ENCODE measurements around the gene CTDSPL.
"Not testable (repeated sequence)": the region's sequence is repeated elsewhere in the genome, so short reads cannot be mapped to it uniquely, and the experiment has no call there.

The CTDSPL gene, protein sequence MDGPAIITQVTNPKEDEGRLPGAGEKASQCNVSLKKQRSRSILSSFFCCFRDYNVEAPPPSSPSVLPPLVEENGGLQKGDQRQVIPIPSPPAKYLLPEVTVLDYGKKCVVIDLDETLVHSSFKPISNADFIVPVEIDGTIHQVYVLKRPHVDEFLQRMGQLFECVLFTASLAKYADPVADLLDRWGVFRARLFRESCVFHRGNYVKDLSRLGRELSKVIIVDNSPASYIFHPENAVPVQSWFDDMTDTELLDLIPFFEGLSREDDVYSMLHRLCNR

DNA sequence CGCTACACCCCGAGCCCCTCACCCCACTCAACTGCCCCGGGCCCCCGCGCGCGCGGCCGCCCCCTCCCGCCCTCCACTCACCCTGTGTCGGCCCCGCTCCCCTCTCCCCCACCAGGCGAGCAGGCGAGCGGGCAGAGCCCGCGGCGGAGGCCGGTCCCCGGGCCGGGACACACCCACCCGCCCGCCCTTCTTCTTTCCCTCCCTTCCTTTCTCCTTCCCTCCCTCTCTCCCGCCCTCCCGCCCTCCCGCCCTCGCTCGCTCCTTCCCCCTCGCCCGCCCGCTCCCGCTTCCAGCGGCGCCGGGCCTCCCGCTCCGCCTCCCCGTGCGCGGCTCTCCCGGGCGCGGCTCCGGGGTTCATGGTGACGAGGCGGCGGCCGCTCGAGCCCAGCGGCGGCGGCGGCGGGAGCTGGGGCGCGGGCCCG is at the start of gene CTDSPL:
Gene CTDSPL, plus strand, starts transcription at position 261 of the 422 bp plus-strand sequence. CDS start 320 bp downstream, outside the sequence.
- peak; percentile 6 to 20 for DNase-seq

DNA sequence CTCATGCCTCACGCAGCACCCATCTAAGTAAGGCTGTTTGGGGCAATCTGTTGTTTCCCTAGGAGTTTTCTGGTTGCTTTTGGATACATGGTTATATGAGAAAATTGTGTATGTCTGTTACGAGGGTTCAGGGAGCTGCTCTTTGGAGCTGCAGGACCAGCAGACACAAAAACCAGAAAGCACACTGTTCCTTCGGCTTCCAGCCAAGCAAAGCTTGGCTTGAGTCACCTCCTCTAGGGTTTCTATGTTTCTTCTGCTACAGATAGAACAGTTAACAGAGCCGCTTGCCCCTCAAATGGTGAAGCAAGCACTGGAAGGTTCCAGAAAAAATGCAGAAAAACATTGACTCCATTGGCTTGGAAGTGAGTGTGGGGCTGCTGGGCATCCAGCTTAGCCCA is 49.2 kb upstream of the CTDSPL start:
- DNase-seq: no peak

GRCh38 chr3:37813403-37813802 is 48.3 kb upstream of the CTDSPL start:
- DNase-seq: no peak

DNA sequence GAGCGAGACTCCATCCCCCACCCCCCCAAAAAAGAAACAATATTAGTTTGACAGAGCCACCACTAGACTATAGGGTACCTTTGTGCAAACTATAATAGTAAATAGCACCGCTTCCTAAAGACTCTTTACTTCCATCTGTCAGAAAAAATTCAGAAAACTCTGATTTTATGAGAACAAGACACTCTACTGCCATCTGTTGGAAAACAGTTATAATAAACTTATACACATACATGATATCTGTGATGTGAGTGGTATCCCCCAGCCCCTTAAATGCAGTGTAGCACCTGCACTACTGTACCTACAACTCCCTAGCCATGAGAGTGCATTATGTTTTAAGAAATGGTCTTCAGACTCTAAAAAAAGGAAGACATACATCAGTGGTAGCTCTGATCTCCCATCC is 47.1 kb upstream of the CTDSPL start:
- peak in 1 of 2 experiments; percentile 39 for DNase-seq

DNA sequence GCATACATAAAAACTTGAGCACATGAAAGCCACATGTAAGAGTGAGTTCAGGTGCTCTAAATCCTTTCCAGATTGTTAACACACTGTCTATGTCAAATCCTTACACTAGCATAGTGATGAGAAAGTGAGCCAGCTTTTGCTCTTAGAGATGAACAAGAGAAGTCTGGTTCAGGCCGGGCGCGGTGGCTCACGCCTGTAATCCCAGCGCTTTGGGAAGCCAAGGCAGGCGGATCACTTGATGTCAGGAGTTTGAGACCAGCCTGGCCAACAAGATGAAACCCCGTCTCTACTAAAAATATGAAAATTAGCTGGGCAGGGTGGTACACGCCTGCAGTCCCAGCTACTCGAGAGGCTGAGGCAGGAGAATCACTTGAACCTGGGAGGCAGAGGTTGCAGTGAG is 46.5 kb upstream of the CTDSPL start:
- not testable (repeated sequence) for DNase-seq

GRCh38 chr3:37816271-37816670 is 45.4 kb upstream of the CTDSPL start:
- no peak for DNase-seq

- DNase-seq: no peak
Observed at GRCh38 chr3:37819591-37819990, 42.1 kb upstream of the CTDSPL start.

DNA sequence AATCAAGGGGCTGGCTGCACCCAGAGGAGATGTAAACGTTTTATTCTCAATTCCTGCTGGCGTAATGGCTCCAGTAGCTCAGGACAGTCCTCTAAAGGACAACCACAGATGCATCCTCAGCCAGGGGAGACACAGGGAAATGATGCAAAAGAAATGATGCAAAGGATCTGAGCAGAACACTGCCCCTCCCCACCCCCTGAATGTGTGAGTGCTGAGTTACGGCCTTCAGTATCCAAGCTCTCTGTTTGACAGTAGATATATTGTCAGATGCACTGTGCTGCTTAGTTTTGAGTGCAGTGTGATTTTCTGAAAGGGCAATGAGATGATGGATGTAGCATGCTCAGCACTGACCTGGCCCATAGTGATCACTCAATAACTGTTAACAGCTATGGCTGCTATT is 41.4 kb upstream of the CTDSPL start:
- DNase-seq: no peak

GRCh38 chr3:37823189-37823588 is 38.5 kb upstream of the CTDSPL start:
- DNase-seq: no peak

DNA sequence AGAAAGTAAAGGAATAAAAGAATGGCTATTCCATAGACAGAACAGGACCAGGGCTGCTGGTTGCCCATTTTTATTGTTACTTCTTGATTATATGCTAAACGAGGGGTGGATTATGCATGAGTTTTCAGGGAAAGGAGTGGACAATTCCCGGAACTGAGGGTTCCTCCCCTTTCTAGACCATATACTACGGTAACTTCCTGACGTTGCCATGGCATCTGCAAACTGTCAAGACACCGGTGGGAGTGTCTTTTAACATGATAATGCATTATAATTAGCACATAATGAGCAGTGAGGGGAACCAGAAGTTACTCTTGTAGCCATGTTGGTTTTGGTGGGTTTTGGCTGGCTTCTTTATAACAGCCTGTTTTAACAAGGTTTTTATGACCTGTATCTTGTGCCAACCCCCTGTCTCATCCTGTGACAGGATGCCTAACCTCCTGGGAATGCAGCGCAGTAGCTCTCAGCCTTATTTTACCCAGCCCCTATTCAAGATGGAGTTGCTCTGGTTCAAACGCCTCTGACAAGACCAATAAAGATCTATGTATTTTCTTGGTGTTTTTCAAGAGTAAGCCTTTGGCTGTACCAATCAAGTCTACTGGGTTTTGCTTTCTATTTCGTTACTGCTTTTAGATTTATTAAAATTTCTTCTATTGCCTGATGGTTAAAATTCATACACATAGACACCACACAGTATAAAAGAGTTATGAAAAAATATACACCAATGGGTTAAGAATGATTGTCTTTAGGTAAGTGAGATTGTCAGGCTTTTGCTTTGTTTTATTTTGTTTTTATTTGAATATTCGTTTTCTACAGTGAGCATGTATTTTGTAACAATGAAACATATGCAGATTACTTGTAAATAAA is 37.4 kb upstream of the CTDSPL start:
- DNase-seq: no peak

DNA sequence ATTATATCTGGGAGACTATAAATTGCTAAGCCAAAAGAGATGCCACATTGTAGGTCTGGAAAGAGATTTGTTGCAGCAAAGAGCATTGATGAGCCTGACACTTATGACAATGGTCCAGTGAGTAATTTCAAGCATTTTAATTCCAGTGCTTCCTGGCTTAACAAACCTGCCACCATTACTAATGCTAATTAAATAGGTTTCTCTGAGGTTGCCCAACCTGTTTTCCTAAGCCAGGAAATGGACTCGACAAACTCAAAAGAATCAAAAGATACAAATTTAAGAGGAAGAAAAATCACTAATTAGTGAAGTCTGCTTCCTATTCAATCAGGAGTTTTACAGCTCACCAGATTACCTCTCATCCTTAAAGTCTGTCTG is 36.7 kb upstream of the CTDSPL start:
- no peak for DNase-seq

- DNase-seq: no peak
Observed at GRCh38 chr3:37825744-37826400, 35.8 kb upstream of the CTDSPL start.

DNA sequence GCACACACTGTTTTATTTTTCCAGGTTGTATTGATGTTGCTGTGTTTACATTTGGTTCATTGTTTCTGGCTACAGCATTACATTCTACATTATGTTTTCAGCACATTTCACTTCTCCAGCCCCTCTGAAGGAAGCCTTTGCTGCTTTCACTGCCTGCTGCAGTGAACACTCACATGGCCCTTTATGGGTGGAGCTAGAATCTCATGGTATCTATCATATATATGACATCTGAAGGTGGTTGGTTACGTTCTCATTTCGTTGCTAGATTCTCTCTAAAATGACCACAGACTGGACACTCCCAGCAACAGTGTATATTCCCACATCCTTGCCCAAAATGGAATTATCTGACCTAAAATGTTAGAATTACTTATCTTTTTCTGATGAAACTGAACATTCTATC is 35.2 kb upstream of the CTDSPL start:
- no peak for DNase-seq

GRCh38 chr3:37826933-37827332 is 34.7 kb upstream of the CTDSPL start:
- no peak for DNase-seq

DNA sequence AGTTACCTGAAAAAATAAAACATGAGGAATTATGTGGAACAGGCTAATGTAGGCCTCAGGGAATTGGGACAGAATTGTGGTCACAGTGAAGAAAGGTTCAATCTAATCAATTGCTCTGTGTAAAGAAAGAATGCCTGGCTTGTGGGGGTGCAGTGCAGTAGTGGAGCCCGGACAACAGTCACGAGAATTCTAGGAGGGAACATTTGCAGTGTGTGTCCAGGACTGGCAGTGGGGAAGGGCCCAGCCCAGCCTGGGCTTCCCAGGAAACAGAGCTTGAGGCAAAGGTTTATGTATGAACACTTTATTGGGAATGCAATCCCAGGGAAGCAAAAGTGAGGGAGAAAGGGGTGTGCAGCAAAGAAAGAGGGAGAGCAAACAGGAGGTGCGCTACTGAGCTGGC is 29.2 kb upstream of the CTDSPL start:
- no peak for DNase-seq

DNA sequence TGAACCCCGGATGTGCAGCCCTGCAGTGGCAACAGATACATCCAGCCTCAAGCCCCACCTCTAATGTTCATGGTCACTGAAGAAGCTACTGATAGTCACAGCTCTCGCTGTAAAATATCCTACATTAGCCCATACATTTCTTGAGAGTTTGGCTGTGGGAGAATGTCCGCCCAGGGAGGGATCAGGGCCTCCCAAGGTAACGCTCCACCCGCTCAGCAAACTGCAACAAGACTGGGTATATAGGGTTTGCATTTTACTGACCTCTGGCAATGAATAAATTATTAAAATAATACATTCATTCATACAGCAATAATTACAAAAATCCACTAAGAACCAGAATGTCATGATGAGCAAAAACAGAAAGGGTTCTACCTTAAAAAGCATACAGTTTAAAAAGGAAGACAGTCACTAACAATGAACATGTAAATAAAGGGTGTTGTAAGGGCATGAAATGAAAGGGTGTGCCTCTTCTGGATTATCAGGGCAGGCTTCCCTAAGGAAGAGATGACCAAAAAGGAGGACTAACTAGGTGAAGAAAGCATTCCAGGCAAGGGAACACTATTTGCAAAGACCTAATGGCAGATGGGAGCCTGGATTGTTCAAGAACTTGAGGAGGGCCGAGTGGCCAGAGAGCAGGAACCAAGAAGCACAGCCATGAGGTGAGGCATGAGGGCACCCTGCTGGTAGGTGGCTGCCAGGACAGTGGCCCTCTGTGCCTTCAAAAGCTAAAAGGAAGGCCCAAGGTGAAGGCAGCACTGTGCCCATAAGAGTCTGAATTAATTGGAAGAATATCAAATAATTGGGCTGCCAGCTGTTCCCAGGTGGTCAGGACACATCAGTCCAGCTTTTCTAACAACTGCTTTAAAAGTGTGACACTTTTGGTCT is 28.1 kb upstream of the CTDSPL start:
- DNase-seq: no peak

DNA sequence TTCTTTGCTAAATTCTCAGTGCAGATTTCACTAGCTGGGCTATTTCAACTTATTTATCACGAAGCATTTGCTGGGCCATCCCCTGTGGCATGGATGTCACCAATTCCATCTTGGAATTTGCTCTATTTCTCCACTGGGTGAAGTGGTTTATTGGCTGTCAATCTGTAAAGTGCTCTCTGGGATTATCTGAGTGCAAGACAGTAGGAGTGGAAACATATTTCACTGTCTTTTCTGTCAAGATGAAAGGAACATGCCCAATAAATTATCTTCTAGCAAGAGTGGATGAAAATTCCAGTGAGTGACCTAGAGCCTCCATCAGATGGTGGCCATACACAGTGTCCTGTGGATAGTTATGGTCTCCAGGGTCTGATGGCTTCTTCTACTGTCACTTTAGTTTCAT is 25.1 kb upstream of the CTDSPL start:
- DNase-seq: no peak

DNA sequence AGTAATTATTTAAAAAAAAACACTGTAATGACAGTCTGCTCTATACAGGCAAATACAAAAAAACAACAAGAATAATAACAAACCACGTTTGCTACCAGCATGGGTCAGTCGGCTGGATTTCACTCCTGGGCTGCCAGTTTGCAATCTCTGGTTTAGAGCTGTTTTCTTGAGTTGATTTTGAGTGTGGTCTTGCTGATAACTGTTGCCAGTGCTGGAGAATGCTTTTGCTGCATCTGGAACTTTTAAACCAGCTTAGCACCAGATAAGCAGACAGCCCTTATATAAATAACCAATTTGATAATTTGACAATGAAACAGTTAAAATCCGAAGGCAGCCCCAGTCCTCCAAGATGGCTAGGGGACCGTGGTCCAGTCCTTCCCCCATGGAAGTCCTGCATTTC is 14.0 kb upstream of the CTDSPL start:
- DNase-seq: no peak

DNA sequence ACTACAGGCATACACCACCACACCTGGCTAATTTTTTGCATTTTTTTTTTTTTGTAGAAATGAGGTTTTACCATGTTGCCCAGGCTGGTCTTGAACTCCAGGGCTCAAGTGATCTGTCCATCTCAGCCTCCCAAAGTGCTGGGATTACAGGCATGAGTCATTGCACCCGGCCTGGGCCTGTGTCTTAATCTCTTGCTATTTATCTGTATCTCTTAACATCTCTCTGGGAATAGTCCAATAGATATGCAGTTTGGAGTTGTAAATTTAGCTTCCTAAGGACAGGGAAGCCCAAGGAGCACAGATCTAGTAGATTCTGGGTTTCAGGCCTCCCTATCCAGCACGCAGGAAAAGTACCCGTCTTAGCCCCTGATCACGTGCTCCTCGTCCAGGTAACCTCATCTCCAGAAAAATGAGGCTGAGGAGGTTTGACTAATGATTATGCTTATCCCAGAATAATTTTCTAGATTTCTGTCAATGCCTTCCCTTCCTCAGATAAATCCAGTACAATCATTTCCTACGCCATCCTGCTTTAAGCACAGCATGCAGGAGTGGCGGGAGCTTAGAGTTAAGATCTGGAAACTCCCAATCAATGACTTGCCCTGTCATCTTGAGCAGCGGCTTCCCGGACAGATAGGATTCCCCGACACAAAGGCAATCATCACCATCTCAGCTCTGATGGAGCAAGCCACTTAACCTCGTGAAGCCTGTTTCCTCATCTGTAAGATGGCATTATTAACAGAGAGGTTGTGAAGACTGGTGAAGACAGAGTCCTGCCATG is 12.3 kb upstream of the CTDSPL start:
- no peak for DNase-seq

DNA sequence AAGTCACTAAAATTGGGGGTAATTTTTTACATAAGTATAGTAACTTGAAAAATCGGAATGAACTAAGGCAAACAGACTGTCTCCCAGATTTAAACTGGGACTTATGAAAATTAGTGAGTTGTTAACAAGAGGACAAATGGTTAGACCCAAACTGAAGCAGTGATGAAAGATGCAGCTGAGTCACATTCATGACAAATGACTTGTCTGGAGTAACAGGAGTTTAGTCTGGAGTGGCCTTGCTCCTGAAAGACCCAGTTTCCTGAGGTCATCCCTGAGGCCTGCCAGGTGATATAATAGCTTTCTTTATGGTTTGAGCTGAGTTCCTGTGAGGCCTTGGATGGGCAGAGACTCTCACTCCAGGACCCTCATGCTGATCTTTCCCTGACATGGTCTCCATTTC is 9.6 kb upstream of the CTDSPL start:
- DNase-seq: no peak

DNA sequence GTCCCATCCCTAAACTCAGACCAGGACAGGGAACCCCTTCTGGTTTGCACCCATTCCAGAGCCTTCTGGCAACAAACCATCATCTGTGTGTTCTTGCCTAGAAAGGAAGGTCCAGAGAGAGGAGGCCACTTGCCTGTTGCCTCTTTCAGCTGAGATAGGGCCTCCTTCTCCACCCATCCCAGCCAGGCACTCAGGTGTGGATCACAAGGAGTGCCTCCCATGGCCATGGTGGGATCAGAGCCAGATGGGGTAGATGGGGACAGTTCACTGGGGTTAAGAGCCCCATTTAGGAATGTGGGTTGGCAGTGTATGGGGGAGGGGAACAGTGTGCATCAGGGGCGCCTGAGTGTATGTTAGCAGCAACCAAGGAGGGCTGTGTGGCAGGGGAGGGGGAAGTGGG is 8.9 kb upstream of the CTDSPL start:
- no peak for DNase-seq

All from NCI-H446 (cell line).